HG02885 (cell line): Measurements from ENCODE around the gene TLR9.

Source experiments
- ATAC-seq: cut with Tn5 transposase; IDR thresholded peaks from one replicate; pipeline ENCODE4 v1.9.1; 2021; ENCODE audit warnings: mild to moderate bottlenecking; ENCODE audit not compliant: unreplicated experiment, poor library complexity

Gene TLR9

DNA sequence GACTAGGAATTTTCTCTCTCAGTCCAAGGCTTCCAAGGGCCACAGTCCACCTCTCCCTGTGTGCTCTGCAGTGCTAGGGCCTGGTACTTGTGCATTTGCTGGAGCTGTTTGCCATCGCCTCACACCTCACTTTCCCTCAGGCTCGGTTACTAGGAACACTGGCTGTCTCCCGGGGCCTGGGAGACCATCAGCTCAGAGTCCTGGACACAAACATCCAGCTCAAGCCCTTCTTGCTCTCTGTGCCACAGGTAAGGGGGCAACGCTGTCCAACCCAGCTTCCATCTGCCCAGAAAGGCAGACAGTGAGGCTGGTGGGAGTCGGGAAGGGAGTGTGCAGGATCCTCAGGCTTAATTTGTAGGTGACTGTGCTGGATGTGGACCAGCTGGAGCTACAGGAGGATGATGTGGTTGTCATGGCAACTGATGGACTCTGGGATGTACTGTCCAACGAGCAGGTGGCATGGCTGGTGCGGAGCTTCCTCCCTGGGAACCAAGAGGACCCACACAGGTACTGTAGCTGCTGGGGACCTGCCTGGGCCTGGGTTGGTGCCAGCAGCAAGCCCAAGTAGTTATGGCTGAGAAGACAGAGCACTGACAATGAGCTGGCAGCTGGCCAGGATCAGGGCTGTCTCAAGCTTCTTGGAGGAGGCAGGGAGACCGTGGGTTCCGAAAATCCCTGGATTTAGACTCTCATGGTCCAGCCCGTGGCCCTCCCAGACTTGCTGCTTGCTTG, 23.5 kb upstream of the TLR9 start:
- no peak for ATAC-seq

DNA sequence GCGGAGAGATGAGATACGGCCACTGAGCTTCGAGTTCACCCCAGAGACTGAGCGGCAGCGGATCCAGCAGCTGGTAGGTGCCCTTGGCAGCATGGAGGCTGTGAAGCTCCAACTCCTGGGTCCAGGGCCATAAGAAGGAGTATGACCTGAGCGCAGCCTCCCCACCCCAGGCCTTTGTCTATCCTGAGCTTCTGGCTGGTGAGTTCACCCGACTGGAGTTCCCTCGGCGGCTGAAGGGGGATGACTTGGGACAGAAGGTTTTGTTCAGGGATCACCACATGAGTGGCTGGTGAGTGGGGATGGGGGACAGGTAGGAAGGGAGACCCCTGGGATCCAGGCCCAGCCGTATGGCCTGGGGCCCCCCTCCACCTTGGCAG, 22.7 kb upstream of the TLR9 start:
- no peak for ATAC-seq

DNA sequence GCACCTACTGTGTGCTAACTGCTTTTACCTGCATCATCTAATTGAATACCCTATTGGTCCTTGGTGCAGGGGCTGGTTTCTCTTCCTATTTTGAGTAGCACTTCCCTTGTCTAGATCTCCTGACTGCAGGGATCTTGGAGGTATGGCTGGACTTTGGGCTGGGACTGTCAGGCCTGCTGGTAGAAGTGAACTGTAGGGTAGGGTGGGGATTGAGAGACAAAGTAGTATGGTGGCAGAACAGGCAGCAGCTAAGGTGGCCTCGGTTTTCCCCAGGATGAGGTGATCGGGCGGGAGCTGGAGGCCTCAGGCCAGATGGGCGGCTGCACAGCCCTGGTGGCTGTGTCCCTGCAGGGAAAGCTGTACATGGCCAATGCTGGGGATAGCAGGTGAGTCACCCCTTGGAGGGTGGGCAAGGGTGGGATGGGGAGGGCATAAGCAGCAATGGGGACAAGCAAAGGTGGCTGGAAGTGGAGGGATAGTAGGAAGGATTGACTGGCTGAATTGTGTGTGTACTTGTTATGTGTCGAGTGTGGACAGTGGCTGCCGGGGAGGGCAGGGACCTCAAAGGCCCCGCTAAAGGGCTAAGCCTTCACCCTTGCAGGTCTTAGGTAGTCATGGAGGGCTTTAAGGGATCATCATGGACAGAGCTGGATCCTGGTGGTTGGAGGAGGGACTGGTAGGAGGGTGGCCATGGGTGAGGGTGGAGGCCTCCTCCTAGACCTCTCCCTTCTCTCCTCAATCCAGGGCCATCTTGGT, 22.1 kb upstream of the TLR9 start:
- ATAC-seq = no peak

DNA sequence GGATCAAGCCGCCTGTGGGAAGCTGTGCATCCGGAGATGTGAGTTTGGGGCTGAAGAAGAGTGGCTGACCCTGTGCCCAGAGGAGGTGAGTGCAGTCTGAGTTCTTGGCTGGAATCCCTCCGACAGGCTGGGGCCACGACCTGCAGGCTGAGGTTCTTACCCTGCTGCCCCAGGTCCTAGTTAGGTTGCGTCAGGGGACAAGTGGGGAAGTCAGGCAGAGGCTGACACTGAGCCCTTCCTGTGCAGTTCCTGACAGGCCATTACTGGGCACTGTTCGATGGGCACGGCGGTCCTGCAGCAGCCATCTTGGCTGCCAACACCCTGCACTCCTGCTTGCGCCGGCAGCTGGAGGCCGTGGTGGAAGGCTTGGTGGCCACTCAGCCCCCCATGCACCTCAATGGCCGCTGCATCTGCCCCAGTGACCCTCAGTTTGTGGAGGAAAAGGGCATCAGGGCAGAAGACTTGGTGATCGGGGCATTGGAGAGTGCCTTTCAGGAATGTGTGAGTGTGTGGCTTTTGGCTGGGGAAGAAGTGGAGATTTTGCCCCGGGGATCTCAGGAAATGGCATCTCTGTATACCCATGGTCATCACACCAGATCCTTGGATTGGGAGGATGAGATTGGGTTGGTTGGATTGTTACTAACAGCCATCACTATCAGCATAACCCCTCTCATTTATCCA, 21.4 kb upstream of the TLR9 start:
- no peak for ATAC-seq

DNA sequence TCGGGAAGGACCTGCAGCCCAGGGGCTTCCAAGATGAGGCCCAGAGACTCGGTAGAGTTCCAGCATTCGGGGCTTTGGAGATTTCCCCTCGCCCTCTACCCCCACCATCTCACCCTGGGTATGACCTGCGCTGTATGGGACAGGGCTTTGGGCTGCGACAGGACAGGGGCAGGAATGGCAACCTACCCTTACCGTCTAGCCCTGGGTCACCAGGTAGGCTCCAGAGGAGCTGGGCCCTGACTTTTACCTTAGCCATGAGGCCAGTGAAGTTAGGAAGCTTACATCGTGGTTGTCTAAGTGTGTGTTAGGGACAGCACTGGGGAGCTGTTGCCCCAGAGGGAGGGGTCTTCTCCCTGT, 20.8 kb upstream of the TLR9 start:
- ATAC-seq = no peak

DNA sequence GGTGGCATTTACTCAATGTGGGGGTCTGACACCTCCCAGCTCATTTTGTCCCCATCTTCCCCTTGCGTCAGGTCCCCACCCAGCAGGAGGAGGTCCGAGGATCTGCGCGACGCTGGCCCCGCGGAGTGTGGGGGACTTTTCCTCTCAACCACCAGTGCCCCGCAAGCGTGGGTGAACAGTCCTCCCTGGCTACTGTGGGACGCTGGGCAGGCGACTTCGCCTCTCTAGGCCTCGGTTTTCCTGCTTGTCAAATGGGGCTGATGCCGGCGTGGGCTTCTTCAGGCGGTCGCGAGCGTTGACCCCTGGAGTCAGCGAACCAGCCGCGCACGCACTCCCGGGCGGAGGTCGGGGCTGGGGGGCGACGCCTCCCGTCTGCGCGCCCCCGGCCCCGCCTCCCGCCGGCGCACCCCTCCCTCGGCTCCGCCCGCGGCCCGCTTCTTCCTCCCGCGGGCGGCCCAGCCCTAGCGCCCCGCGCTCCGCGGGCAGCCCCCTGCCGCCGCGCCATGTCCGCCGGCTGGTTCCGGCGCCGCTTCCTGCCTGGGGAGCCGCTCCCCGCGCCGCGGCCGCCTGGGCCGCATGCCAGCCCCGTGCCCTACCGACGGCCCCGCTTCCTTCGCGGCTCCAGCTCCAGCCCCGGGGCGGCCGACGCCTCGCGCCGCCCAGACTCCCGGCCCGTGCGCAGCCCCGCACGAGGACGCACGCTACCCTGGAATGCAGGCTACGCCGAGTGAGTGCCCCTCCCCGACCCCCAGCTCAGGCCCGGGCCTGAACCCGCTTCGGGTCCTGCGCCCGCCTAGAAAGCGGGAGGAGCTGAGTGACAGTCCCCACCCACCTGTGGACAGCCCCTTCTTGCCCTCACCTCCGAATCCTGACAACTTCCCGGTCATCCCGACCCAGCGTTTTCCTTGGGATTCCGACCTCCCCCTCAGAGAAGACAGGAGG, 20.1 kb upstream of the TLR9 start, which contains the start of gene PPM1M:
TSS of gene PPM1M (plus strand) at position 438 of the 942 bp plus-strand sequence. CDS start at position 504, 66 bp downstream.
- peak; percentile 48 for ATAC-seq

DNA sequence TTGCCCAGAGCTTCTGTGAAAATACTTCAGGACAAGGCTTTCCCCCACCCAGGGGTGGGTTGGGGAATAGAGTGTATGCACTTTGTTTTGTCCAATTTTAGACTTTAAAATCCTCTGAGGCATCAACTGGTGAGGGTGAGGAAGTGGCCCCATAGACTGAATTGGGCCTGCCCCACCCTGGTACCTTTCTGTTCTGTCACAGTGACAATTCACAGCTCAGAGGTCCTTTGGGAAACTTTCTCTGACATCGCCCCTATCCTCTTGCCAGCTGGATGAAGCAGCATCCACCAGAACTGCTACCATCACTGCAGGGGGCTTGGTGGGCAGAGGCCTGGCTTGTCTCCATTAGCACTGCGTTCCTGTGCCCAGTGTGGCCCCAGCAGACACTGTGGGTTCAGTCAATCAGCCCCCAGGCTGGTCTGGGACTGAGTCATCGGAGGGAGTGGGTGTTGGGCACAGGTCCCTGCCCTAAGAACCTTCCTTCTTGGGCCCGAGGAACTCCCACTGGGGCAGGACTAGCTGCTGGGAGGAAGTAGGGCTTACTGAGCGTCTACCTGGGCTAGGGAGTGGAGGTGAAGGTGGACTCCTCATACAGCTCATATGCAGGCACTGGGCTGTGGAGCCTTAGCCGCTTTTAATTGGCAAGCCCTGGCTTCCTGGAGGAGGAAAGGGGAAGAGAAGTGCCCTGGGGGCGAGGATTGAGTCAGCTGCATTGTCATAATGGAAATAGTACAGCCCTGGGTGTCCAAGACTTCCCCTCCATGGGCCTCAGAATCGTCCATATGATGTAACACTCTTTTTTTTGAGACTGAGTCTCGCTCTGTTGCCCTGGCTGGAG, 18.6 kb upstream of the TLR9 start:
- ATAC-seq = peak; percentile 42

DNA sequence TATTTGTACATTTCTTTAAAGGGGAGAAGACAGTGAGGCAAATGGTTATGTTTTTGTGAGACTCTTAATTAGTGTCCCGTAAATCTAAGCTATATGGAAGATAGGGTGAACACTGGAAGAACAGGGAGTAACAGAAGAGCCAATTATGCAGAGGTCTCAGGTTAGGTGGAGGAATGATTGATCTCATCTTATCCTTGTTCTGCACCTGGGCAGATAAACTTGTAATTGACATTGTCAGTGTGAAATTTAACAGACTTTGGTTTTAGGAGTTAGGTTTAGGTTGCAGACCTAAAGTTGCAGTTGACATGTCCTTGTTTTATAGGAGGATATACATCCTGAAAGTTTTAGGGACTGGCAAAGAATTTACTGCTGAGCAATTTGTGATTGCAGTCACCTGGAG, 16.6 kb upstream of the TLR9 start:
- ATAC-seq = no peak

DNA sequence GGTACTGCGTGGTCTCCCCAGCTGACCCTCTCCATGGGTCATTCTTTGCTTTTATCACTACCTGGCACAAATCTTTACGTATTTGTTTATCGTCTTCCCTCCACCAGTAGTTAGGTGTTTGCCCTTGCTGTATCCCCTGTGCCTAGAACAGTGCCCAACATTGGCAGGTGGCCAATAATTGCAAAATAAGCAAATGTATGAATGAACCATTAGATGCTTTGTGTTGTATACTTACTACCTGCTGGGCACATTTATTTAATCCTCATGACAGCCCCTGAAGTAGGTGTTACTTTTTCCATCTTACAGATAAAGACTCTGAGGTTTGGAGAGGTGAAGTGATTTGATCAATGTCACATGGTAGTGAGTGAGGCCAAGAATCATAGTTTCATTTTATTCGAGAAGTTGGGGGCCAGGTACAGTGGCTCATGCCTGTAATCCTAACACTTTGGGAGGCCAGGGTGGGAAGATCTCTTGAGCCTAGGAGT, 15.5 kb upstream of the TLR9 start:
- no peak for ATAC-seq

DNA sequence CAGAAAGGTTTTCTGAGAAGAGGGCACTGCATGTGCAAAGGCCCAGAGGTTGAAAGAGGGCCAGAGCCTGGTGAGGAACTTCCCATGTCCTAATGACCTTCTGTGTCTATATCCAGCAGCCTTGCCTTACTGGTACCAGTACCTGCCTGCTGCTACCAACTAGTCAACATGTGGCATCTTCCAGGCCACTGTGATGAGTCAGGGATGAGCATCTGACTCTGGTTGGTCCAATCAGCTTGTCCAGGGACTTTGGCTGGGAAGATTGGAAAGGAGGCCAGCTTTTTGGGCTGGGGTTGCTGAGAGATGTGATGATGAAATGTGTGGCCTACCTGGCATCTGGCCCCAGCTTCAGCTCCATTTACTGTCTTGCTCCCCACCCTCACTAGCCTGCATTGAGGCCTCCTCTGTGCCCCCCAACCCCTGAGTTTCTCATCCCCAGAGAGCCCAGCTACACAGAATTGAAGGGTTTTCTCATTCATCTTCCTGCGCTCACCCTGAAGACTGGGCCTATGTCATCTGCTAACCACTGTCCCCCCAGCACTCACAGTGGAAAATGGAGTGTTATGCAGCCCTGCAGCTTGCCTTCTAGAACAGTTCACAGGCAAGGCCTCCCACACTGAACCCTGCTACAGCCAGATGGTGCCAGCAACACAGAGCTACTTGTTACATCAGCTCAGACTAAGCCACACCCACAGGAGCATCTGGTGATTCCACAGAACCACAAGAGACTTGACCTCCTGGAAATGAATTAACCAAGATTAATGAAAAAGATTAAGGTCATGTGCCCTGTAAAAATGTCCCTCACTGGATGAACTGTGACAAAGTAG, 14.8 kb upstream of the TLR9 start:
- ATAC-seq = no peak

DNA sequence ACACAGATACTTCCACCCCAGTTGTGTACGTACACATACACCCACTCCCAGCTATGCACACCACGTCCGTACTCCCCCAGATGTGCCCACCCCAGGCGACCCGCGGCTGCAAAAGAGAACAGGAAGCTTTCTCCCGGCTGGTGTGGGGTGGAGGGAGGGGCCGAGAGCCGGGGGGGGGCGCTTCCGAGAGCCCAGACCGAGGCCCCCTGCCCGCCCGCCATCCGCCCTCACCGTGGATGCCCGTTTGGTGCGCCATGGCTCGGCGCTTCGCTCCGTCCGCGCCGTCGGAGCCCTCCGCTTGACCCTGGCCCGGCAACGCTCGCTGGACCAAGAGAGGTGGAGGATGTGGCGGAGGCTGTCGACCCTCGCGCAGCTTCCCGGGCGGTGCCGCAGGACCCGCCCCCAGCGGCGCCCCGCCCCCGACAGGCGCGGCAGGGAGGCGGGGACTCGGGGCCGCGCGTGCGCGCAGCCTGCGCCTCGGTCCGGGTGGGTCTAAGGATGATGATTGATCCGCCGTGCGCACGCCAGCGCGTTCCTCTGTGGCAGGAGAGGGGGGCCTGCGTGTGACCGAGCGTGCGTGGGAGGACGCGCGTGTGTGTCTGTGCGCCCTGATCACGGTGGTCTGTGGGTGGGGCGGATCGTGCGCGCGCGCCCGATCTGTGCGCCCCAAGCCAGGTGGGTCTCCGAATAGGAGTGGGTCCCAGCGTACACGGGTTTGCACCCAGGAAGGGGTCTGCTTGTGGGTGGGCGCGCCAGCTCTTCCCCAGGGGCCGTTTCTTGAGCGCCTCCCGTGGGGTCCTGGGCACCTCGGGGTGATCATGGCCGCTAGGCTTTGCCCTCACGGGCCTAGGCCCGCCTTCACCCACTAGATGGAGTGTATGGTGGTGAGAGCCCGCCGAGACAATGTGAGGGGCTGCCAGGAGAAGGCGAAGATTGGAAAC, 13.6 kb upstream of the TLR9 start, which contains the start of gene TWF2:
TSS of gene TWF2 (minus strand) at position 398 of the 941 bp plus-strand sequence. CDS start at position 256, 142 bp downstream.
- peak; percentile 84 for ATAC-seq

DNA sequence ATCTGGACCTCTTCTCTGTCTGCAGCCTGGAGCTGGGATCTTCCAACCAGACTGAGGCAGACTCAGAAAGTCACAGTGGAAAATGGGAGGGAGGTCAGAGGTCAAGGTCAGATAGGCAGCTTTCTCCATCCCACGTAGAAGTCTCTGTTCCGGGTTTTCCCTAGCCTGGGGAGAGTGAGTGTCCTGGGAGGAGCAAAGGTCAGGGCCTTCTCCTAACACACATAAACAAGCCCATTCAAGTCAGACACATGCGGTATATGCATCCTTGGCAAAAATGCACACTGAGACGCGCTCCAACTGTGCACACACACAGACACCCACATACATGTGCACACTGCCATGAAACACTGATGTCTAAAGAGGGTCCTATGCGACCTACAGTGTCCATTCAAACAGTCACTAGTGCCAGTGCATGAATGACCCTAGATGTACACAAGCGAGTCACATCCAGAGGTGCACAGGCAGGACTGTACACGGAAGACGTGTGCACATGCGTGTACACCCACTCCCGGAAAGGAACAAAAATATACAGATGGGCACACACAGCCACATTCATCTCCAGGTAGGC, 12.8 kb upstream of the TLR9 start:
- ATAC-seq = no peak

DNA sequence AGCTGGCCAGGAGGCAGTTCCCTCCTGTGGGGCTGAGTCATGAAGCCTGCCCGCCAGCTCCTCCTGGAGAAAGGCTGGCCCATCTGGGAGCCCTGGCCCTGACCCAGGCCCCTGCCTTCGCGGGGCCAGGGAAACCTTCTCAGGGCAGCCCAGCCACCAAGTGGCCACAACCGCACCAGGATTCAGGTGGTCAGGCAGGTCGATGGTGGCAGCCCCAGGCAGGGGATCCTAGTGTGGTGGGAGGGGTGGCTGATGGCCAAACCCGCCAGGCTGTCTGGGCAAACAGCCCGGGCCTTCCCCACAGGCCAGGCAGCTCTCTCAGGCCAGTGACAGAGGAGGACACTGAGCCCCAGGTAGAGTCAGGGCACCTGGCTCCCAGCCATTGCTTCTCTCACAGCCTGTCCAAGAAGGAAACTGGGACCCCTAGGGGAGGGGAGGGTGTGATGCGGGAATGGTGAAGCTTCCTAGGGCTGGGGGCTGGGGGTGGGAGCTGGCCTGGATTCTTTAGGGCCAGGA, 12.3 kb upstream of the TLR9 start:
- ATAC-seq = no peak

DNA sequence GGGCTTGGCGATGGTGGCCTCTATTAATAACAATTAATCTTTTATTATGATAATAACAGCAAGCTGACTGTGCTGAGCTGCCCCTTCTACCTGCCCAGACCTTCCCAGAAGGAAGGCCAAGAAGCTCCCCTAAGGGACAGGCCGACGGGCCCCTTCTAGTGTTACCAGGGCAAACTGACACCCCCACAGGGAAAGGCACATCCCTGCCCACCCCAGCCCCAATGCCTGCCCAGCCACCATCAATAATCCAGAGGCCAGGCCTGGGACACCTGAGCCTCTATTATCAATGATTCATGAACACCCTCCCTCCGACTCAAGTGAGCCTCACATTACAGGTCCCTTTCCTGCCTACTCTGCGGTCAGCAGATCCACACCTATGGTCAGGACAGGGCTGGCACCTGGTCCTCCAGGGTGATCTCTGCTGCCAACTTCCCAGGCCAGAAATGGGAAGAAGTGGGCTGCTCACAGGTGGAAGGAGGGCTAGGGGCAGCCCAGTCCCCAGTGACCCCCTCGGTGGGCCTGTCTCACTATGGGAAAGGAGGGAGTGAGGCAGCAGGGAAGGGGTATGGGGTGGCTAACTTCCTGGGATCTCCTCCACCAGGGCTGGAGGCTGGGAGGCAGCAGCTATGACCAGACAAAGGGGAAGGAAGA, 11.7 kb upstream of the TLR9 start:
- no peak for ATAC-seq

DNA sequence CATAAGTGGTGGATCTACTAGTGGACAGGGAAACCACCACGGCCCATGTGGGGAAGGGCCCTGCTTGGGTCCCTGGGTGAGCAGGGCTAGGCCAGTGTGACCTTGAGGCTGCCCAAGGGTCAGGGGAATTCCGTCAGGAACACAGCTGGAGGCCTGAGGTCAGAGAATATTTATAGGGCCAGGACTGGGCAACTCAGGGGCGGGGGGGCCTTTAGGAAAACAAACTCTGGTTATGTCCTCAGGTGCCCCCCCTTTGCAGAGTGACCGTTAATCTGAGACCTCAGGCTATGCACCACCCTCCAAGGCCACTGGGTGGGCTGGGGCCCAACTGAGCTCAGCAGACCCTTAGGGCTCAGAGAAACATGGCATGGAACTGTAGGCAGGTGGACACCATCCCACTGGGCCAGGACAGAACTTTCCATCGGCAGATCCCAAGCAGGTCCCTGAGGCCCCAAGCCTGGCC, 11.0 kb upstream of the TLR9 start:
- no peak for ATAC-seq
